Effector CD4-positive, alpha-beta T cell (primary cell): ENCODE data around the gene ESRRB. TPM values are rescaled to one million over a fixed set of nuclear protein-coding genes. Genes with fewer than 3 reads are reported as not detected.

ENCODE experiments used
- DNase-seq: peaks from one replicate; pipeline ENCODE4 v3.0.0-alpha.2; 2020
- total RNA-seq: gene quantifications from one replicate; lab custom pipeline; 2026; lab: John Stamatoyannopoulos, UW

The ESRRB gene
- not detected for total RNA-seq

DNA sequence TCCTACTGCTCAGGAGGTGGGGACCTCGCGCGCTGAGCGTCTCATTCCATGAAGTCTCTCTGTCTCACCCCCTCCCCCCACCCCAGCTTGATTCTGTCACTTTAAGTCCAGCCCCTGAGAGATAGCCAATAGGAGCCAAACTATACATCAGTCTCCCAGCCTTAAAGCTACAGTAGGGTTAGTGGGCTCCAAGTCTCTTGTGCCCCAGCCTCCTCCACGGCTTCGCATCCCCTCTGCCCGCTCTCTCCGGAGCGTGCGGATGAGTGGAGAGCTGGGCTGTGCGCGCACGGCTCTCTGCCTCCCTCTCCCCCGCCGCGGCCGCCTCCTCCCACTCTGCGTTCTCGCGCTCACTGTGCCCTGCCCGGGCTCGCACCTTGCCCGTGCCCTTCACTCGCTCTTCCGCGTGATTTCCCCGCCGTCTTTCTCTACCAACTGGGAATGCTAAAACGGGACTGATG is at the start of gene ESRRB:
ESRRB (plus strand) TSS at position 191 of the 458 bp plus-strand sequence; CDS start at position 456, 265 bp downstream.
- DNase-seq, result no peak

- DNase-seq, result no peak
Measured at GRCh38 chr14:76326918-76327689, 48.8 kb upstream of the ESRRB start.

DNA sequence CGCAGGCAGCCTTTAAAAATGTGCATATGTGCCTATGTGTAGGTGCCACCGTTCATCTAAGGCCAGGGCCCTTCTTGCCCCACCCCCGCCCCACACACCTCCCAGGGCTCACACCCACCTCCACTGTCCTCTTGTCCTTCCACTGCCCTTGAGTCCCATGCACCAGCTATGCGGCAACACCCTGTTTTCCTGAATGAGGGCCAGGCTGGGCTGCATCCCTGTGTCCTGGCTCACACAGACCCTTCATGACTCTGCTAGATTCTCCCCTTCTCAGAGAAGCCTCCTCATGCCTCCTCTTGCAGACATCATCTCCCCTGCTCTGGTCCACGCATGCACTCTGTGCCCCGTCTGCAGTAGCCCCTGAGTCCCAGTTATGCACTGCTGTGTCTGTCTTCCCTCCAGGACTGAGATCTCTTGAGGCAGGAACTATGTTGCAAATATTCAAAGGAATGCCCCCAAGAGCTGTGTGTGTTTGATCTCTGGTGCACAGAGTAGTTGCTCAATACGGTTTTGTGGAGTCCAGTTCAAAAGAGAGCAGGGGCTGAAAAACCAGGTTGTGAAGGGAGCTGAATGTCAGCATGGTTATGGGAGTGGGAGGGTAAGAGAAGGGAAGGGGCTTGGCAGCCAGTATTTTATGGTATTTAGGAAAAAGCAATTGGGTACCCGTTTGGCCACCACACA is 47.3 kb upstream of the ESRRB start:
- DNase-seq, result no peak

DNA sequence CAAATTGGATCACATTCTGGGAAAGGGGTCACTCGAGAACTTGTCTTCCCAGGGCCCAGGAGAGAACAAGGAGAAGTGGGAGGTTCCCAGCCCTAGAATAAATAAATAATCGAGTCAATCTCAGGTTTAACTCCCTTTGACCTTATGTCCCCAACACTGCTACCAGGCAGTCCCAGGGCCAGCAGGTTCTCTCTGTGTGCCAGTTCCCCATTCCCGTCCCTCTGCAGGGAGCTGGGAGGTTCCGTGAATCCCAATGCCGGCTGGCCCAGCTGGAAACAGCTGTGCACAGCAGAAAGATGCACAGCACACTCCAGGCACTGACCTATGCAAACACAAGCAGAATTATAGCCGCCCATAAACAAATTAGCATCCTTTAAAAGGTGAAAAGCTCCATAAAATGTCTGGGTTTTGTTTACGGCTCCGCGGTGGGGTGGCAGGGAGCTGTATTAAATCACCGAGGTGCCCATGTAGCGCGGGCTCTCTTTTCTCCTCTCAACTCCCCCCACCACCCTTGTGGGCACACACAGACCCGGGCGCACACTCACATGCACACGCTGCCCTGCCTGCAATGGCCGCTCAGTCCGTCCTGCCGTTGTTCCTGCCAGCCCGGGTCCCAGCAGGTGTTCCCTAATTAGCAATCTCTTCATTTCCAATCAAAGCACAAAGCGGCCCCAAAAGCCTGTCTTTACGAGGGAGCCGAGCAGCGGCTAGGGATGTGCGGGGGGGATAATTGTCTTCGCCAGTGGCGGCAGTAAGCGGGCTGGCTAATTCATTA is 46.6 kb upstream of the ESRRB start:
- DNase-seq, result no peak

- no peak for DNase-seq
Measured at GRCh38 chr14:76329951-76330350, 46.0 kb upstream of the ESRRB start.

GRCh38 chr14:76330411-76331327 is 45.3 kb upstream of the ESRRB start:
- DNase-seq, result no peak

GRCh38 chr14:76331328-76332011 is 44.5 kb upstream of the ESRRB start:
- DNase-seq, result no peak

- DNase-seq, result no peak
Measured at GRCh38 chr14:76333664-76334063, 42.3 kb upstream of the ESRRB start.

GRCh38 chr14:76334316-76334715 is 41.6 kb upstream of the ESRRB start:
- no peak for DNase-seq

GRCh38 chr14:76336876-76337275 is 39.1 kb upstream of the ESRRB start:
- no peak for DNase-seq

DNA sequence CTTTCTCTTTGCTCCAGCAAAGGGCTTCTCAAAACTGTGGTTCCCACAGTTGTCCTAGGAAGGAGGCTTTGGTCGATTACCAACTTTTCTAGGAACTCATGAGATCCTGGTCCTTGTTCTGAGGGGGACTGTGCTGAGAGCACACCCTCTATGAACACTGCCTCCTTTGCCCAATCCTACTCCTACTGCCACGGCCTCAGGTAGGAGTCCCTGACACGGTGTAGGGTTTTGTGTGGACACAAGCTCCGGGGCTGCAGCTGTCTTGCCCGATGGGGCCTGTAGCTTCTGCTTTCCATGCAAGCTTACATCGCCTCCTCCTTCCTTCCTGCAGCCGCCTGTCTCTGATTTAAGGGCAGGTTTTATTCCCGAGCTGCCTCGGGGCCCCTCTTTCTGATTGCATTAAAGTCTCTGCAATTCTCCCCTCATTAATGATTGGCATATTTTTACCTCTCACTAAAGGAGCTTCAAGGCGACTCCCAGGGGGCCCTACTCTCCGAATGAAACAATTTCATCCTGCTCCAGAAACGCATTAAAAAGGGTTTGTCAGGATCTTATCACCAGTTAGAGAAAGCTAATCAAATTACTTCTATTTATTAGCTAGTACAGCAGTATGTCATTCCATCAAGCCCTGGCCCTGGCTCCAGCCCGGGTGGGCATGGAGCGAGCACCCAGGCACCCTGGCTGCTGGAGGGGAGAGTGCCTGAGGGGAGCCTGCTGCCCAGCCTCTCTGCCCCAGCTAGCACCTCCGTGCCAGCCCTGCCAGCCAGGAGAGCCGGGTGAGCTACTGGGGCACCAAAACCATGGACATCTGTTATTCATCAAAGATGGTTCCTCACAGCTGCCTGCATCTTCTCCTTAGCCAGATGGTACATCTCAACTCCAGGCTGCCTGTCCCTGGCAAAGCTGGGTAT is 38.0 kb upstream of the ESRRB start:
- DNase-seq, result no peak

GRCh38 chr14:76339728-76340615 is 36.0 kb upstream of the ESRRB start:
- no peak for DNase-seq

DNA sequence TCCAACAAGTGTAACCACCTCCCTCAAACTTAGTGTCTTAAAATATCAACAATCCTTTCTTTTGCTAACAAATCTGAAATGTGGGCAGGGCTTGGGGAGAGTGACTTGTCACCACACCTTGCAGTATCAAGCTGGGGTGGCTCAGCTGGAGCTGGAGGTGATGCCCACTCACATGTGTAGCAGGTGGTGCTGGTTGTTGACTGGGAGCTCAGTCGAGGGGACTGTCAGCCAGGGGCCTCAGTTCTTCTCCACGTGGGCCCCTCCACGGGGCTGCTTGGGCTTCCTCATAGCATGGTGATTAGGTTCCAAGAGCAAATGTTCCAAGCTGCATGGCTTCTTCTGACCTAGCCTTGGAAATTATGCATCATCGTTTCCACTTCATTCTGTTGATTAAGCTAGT is 32.6 kb upstream of the ESRRB start:
- no peak for DNase-seq

GRCh38 chr14:76346391-76347160 is 29.4 kb upstream of the ESRRB start:
- no peak for DNase-seq

DNA sequence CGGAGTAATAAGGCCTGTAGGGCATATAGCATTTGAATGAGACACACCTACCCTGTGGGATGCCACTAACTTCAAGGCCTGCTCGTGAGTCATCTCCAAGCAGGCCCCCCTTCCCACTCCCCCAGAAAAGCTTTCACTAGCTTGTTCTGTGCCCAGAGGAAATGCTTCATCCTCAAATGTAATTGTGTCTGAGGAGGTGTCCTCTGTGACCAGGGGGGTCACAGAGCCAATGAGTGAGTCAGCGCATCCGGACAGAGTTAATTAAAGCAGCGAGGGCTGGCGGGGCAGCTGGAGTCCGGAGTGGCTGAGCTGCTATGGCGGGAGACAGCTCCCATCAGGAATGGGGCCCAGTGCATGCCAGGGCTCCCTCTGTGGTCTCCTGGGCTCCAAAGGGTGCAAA is 27.0 kb upstream of the ESRRB start:
- no peak for DNase-seq

DNA sequence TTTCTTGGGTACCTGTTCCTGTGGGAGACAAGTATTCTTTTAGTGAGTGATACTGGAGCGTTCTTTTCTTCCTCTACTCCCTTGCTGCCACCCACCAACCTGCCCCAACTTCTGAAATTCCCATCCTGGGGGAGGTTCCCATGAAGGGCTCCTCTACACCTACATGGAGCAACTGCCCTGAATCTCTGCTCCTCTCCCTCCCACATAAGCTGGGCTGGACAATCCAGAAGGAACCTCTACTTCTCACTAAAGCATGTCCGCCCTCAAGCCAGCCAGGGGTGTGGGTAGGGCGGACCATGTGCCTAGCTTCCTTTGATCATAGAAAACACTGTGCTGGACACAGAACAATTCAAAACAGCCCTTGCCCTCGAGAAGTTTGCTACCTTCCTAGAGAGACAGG is 25.9 kb upstream of the ESRRB start:
- DNase-seq, result no peak

DNA sequence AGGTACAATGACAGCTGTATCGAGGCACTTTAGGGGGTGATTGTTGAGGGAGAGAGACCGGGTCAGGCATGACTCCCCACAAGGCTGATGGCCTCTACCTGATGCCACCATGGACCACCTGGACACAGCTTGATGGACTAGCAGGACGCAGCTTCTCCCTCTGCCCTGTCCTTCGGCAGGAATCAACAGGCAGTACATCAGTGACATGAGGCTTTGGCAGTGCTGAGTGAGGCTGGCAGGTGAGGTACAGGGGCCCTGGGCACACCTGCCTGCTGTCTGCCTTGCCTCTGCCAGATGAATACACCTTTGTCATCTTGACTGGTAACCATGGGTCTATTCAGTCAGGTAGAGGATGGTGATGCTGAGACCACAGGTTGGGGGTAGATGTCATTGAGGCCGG is 25.3 kb upstream of the ESRRB start:
- DNase-seq, result no peak

DNA sequence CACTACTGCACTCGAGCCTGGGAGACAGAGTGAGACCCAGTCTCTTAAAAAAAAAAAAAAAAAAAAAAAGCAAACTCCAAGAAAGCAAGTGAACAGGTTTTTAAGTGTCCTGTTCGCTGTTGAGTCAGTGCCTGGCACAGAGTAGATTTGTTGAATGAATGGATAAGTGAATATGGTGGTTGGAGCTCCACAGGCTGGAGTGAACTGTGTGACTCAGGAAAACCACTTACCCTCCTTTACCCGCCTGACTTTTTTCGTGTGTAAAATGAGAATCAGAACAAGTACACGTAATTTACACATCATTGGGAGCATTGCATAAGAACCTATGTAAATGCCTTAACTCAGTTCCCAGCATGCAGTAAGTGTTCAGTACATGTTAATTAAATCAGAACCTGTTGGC is 24.0 kb upstream of the ESRRB start:
- no peak for DNase-seq
